Neural progenitor cell (in vitro differentiated cells): ENCODE data around the gene TMEM248. TPM values are rescaled to one million over a fixed set of nuclear protein-coding genes. Genes with fewer than 3 reads are reported as not detected.

Experiments
- DNase-seq: peaks from one replicate; pipeline ENCODE4 v3.0.0-alpha.2; 2016; ENCODE audit warnings: low spot score
- H2AFZ ChIP-seq: fragments of 200-600 bp; sonication (generic); replicated peaks from 2 replicates; pipeline ENCODE4 v1.6.1; 2016; ENCODE audit warnings: antibody characterized with exemption
- H3F3A ChIP-seq: fragments of 200-600 bp; sonication (generic); 2 replicates; pipeline ENCODE4 v1.6.1; 2016; ENCODE audit warnings: antibody characterized with exemption, low read depth
- H3K27ac ChIP-seq: fragments of 200-600 bp; sonication (generic); 2 replicates; pipeline ENCODE4 v1.5.1; 2016; ENCODE audit warnings: mild to moderate bottlenecking
- H3K27me3 ChIP-seq: fragments of 200-600 bp; sonication (generic); 2 replicates; pipeline ENCODE4 v1.6.1; 2016; ENCODE audit warnings: mild to moderate bottlenecking, moderate library complexity
- H3K36me3 ChIP-seq: fragments of 200-600 bp; sonication (generic); 2 replicates; pipeline ENCODE4 v1.5.1; 2016
- H3K4me1 ChIP-seq: fragments of 200-600 bp; sonication (generic); 2 replicates; pipeline ENCODE4 v1.6.1; 2016; ENCODE audit warnings: mixed run types
- H3K4me2 ChIP-seq: fragments of 200-600 bp; sonication (generic); 2 replicates; pipeline ENCODE4 v1.6.1; 2016
- H3K4me3 ChIP-seq: fragments of 200-600 bp; sonication (generic); 2 replicates; pipeline ENCODE4 v1.5.1; 2016
- H3K79me2 ChIP-seq: fragments of 200-600 bp; sonication (generic); 2 replicates; pipeline ENCODE4 v1.6.1; 2016; ENCODE audit warnings: low read depth
- H3K9ac ChIP-seq: fragments of 200-600 bp; sonication (generic); 2 replicates; pipeline ENCODE4 v1.6.1; 2016
- H3K9me3 ChIP-seq: fragments of 200-600 bp; sonication (generic); 2 replicates; pipeline ENCODE4 v1.5.1; 2016; ENCODE audit warnings: low read depth
- H4K20me1 ChIP-seq: fragments of 200-600 bp; sonication (generic); 2 replicates; pipeline ENCODE4 v1.6.1; 2016; ENCODE audit warnings: low read depth
- H3K27ac Mint-ChIP-seq: 3 replicates; pipeline ENCODE4 v1.8.0; 2021; ENCODE audit warnings: mixed read lengths
- H3K27me3 Mint-ChIP-seq: 2 replicates; pipeline ENCODE4 v1.8.0; 2022; ENCODE audit warnings: low read depth, mild to moderate bottlenecking, inconsistent platforms, moderate library complexity, mixed read lengths; ENCODE audit not compliant: insufficient read depth
- H3K36me3 Mint-ChIP-seq: 3 replicates; pipeline ENCODE4 v1.8.0; 2021; ENCODE audit warnings: mixed read lengths
- H3K4me1 Mint-ChIP-seq: 3 replicates; pipeline ENCODE4 v1.8.0; 2021; ENCODE audit warnings: mixed read lengths
- H3K4me3 Mint-ChIP-seq: 3 replicates; pipeline ENCODE4 v1.8.0; 2021; ENCODE audit warnings: mild to moderate bottlenecking, moderate library complexity, mixed read lengths
- H3K9me3 Mint-ChIP-seq: 3 replicates; pipeline ENCODE4 v1.8.0; 2020; ENCODE audit warnings: mixed read lengths
- EZH2 ChIP-seq: fragments of 200-600 bp; sonication (generic); IDR thresholded peaks from 2 replicates; pipeline ENCODE4 v1.6.1; 2017; ENCODE audit warnings: antibody characterized with exemption, mild to moderate bottlenecking, moderate library complexity
- EZH2phosphoT487 ChIP-seq: fragments of 200-600 bp; sonication (generic); IDR thresholded peaks from 2 replicates; pipeline ENCODE4 v1.6.1; 2017; ENCODE audit warnings: antibody characterized with exemption
- small RNA-seq: library from RNA; depleted of rRNA; stranded (forward); fragments of <200 nt; gene quantifications from one replicate; pipeline ENCODE3, GENCODE V24; 2015
- total RNA-seq: library from RNA; depleted of rRNA; stranded (reverse); fragments of >200 nt; gene quantifications from 2 replicates; pipeline ENCODE4 v1.2.3, GENCODE V29; 2015; ENCODE audit warnings: low replicate concordance
- TF ChIP-seq, protein P1 (sequence below): fragments of 200-600 bp; sonication (generic); IDR thresholded peaks from 2 replicates; pipeline ENCODE4 v1.5.1; 2017; ENCODE audit warnings: antibody characterized with exemption, mild to moderate bottlenecking

Gene TMEM248
- total RNA-seq, 1 donor from 2014 or later: 59.9 TPM

DNA sequence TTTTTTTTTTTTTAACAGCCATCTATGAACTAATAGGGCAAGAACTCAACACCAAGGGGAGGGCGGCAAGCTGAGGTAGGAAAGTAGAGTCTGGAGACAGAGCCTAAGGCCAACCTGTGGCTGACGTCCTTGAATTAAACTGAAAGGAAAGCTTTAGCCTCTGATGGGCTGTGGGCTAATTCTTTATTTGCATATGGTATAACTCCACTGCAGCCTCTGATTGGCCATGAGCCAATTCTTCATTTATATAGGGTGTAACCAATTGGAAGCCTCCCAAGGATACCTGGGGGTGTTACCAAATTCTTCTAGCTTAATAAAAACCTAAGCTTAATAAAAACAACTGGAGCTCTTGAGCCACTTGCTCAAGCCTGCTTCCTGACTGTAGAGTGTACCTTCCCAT is 85.9 kb downstream of the TMEM248 start:
- Histone ChIP-seq H3K36me3 (no peaks in the 10 kb centered on the region), H3K79me2 (peaks cover 16% of the 10 kb centered on the region), H3K4me1 (no peaks in the 10 kb centered on the region), H3K9ac (no peak overlapping the region), H3K27me3 (no peaks in the 10 kb centered on the region), H4K20me1 (no peaks in the 10 kb centered on the region), H3F3A (no peaks in the 10 kb centered on the region), H3K9me3 (no peaks in the 10 kb centered on the region), H2AFZ (no peak overlapping the region), H3K27ac (no peak overlapping the region), H3K4me3 (no peak overlapping the region), H3K4me2 (no peak overlapping the region)
- Mint-ChIP-seq H3K4me1 (peaks cover 3% of the 10 kb centered on the region), H3K4me3 (no peak overlapping the region), H3K27ac (no peak overlapping the region), H3K36me3 (peaks cover 19% of the 10 kb centered on the region), H3K27me3 (no peaks in the 10 kb centered on the region), H3K9me3 (no peaks in the 10 kb centered on the region)
- DNase-seq: no peak
- TF ChIP-seq, protein P1, sequence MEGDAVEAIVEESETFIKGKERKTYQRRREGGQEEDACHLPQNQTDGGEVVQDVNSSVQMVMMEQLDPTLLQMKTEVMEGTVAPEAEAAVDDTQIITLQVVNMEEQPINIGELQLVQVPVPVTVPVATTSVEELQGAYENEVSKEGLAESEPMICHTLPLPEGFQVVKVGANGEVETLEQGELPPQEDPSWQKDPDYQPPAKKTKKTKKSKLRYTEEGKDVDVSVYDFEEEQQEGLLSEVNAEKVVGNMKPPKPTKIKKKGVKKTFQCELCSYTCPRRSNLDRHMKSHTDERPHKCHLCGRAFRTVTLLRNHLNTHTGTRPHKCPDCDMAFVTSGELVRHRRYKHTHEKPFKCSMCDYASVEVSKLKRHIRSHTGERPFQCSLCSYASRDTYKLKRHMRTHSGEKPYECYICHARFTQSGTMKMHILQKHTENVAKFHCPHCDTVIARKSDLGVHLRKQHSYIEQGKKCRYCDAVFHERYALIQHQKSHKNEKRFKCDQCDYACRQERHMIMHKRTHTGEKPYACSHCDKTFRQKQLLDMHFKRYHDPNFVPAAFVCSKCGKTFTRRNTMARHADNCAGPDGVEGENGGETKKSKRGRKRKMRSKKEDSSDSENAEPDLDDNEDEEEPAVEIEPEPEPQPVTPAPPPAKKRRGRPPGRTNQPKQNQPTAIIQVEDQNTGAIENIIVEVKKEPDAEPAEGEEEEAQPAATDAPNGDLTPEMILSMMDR: no peak
- no peak for TF ChIP-seq EZH2phosphoT487
- TF ChIP-seq EZH2: no peak

Small RNA genes lying within 50 kb of the gene (small RNA-seq; reads per million reads assigned to genes)
- gene RF00017 (not detected), gene RN7SL43P (not detected), gene RNU6-1254P (not detected)

Other genes with a start within 250 kb of the TMEM248 start
- 26.5 and 36.5 TPM in 2 replicates for gene RABGEF1, start 180.5 kb upstream of the TMEM248 start, total RNA-seq
- gene SBDS, start 74.4 kb downstream of the TMEM248 start, total RNA-seq: 23.6 and 44.2 TPM in 2 replicates
- gene TYW1, start 75.6 kb downstream of the TMEM248 start, total RNA-seq: 23.1 and 23.8 TPM in 2 replicates